Common myeloid progenitor, CD34-positive (primary cell): ENCODE data around the gene CHRFAM7A.
"Not testable (repeated sequence)": the region's sequence is repeated elsewhere in the genome, so short reads cannot be mapped to it uniquely, and the experiment has no call there.

Experiments used
- CTCF ChIA-PET: fragments of 350-600 bp; sonication (Branson Sonifier 250); formaldehyde crosslinking; loops from one replicate; lab custom pipeline; 2021; ENCODE audit warnings: antibody characterized with exemption; lab: Charles Lee
- POLR2A ChIA-PET: fragments of 350-600 bp; sonication (Branson Sonifier 250); formaldehyde crosslinking; loops from one replicate; lab custom pipeline; 2021; ENCODE audit warnings: antibody characterized with exemption; lab: Charles Lee
- DNase-seq, 3 donors: peaks; one replicate each; pipeline versions ENCODE4 v3.0.0 to v3.0.0-alpha.2; 2013
- H3K27ac ChIP-seq, 2 experiments: 1 replicate in 1 of 2; 2 replicates in 1 of 2; pipeline ENCODE4 v1.7.0; 2013; ENCODE audit warnings: inconsistent platforms in 2 of 2, low read length in 2 of 2, mild to moderate bottlenecking in 2 of 2, low read depth in 1 of 2, moderate library complexity in 1 of 2; ENCODE audit not compliant: severe bottlenecking in 2 of 2, insufficient read depth in 1 of 2, poor library complexity in 1 of 2
- H3K27me3 ChIP-seq, 5 experiments: replicated peaks in 2 of 5; 1 replicate in 3 of 5; 2 replicates in 2 of 5; pipeline versions ENCODE4 v1.6.1 to v1.7.0; 2013; ENCODE audit warnings: low read length in 4 of 5, mild to moderate bottlenecking in 2 of 5, moderate library complexity in 2 of 5, inconsistent platforms in 1 of 5; ENCODE audit not compliant: insufficient read depth in 5 of 5, control insufficient read depth in 4 of 5
- H3K36me3 ChIP-seq, 4 experiments: 1 replicate in 2 of 4; 2 replicates in 2 of 4; pipeline versions ENCODE4 v1.6.1 to v1.7.0; 2013; ENCODE audit warnings: low read length in 3 of 4, control low read depth in 1 of 4, mild to moderate bottlenecking in 1 of 4; ENCODE audit not compliant: control insufficient read depth in 4 of 4, insufficient read depth in 4 of 4
- H3K4me1 ChIP-seq, 4 experiments: 1 replicate in 3 of 4; 2 replicates in 1 of 4; pipeline versions ENCODE4 v1.6.1 to v1.7.1; 2013; ENCODE audit warnings: low read length in 3 of 4, mild to moderate bottlenecking in 3 of 4, control low read depth in 1 of 4, inconsistent platforms in 1 of 4, moderate library complexity in 1 of 4; ENCODE audit not compliant: control insufficient read depth in 4 of 4, insufficient read depth in 4 of 4; ENCODE audit errors: control extremely low read depth in 1 of 4
- H3K4me3 ChIP-seq, 7 experiments: 1 replicate in 4 of 7; 2 replicates in 3 of 7; pipeline versions ENCODE4 v1.5.1 to v1.7.0; 2013; ENCODE audit warnings: mild to moderate bottlenecking in 7 of 7, low read length in 6 of 7, moderate library complexity in 6 of 7, inconsistent platforms in 2 of 7, low read depth in 2 of 7, control low read depth in 1 of 7; ENCODE audit not compliant: insufficient read depth in 4 of 7, control insufficient read depth in 1 of 7; ENCODE audit errors: extremely low read depth in 1 of 7
- H3K9me3 ChIP-seq, 5 experiments: 1 replicate in 4 of 5; 2 replicates in 1 of 5; pipeline versions ENCODE4 v1.6.1 to v1.7.1; 2013; ENCODE audit warnings: low read length in 4 of 5, mild to moderate bottlenecking in 2 of 5, inconsistent platforms in 1 of 5, low read depth in 1 of 5, moderate library complexity in 1 of 5; ENCODE audit not compliant: control insufficient read depth in 4 of 5, insufficient read depth in 2 of 5; ENCODE audit errors: control extremely low read depth in 1 of 5
- WGBS: methylation state at CpG from one replicate; pipeline ENCODE4 v1.1.5; 2013; ENCODE audit not compliant: insufficient coverage; 5-methylcytosine and 5-hydroxymethylcytosine counted together

Gene CHRFAM7A

GRCh38 chr15:30393664-30393991, 288 bp upstream of the CHRFAM7A start:
- CTCF ChIA-PET, H3K4me3 ChIP-seq, H3K4me1 ChIP-seq, POLR2A ChIA-PET, DNase-seq, H3K27me3 ChIP-seq, H3K27ac ChIP-seq, H3K36me3 ChIP-seq, H3K9me3 ChIP-seq: not testable (repeated sequence)
- WGBS = no CpG with 5 or more reads among the region's 23 CpGs

- H3K9me3 ChIP-seq, POLR2A ChIA-PET, H3K4me1 ChIP-seq, H3K27me3 ChIP-seq, H3K36me3 ChIP-seq, CTCF ChIA-PET, H3K4me3 ChIP-seq, H3K27ac ChIP-seq, DNase-seq: not testable (repeated sequence)
- no CpG with 5 or more reads among the region's 6 CpGs for whole genome bisulfite sequencing
Observed at GRCh38 chr15:30386318-30386887, 6.9 kb downstream of the CHRFAM7A start.

- H3K4me1 ChIP-seq, POLR2A ChIA-PET, H3K27me3 ChIP-seq, H3K27ac ChIP-seq, H3K4me3 ChIP-seq, H3K36me3 ChIP-seq, H3K9me3 ChIP-seq, DNase-seq, CTCF ChIA-PET: not testable (repeated sequence)
- no CpG with 5 or more reads among the region's 5 CpGs for WGBS
Observed at GRCh38 chr15:30377082-30377413, 16.3 kb downstream of the CHRFAM7A start.

GRCh38 chr15:30376375-30377081, 16.8 kb downstream of the CHRFAM7A start:
- H3K27ac ChIP-seq, H3K9me3 ChIP-seq, H3K4me3 ChIP-seq, H3K36me3 ChIP-seq, H3K4me1 ChIP-seq, POLR2A ChIA-PET, DNase-seq, CTCF ChIA-PET, H3K27me3 ChIP-seq: not testable (repeated sequence)
- WGBS = no CpG with 5 or more reads among the region's 17 CpGs

GRCh38 chr15:30375872-30376271, 17.5 kb downstream of the CHRFAM7A start:
- H3K27ac ChIP-seq, H3K36me3 ChIP-seq, H3K9me3 ChIP-seq, CTCF ChIA-PET, DNase-seq, H3K4me1 ChIP-seq, H3K27me3 ChIP-seq, POLR2A ChIA-PET, H3K4me3 ChIP-seq: not testable (repeated sequence)
- 45% methylated on average over 1 of the region's 4 CpGs for WGBS

GRCh38 chr15:30374862-30375261, 18.5 kb downstream of the CHRFAM7A start:
- no CpG with 5 or more reads among the region's 10 CpGs for WGBS
- DNase-seq, H3K36me3 ChIP-seq, H3K4me1 ChIP-seq, POLR2A ChIA-PET, H3K27ac ChIP-seq, H3K4me3 ChIP-seq, H3K27me3 ChIP-seq, H3K9me3 ChIP-seq, CTCF ChIA-PET: not testable (repeated sequence)

- H3K9me3 ChIP-seq, H3K4me1 ChIP-seq, H3K36me3 ChIP-seq, DNase-seq, CTCF ChIA-PET, H3K4me3 ChIP-seq, POLR2A ChIA-PET, H3K27me3 ChIP-seq, H3K27ac ChIP-seq: not testable (repeated sequence)
- no CpG with 5 or more reads among the region's 3 CpGs for WGBS
Observed at GRCh38 chr15:30368271-30368670, 25.1 kb downstream of the CHRFAM7A start.
